ENCODE results near the gene IRGC.
A peak's percentile ranks its signal among the peaks of the same experiment; 100 is the strongest.

Gene IRGC

DNA sequence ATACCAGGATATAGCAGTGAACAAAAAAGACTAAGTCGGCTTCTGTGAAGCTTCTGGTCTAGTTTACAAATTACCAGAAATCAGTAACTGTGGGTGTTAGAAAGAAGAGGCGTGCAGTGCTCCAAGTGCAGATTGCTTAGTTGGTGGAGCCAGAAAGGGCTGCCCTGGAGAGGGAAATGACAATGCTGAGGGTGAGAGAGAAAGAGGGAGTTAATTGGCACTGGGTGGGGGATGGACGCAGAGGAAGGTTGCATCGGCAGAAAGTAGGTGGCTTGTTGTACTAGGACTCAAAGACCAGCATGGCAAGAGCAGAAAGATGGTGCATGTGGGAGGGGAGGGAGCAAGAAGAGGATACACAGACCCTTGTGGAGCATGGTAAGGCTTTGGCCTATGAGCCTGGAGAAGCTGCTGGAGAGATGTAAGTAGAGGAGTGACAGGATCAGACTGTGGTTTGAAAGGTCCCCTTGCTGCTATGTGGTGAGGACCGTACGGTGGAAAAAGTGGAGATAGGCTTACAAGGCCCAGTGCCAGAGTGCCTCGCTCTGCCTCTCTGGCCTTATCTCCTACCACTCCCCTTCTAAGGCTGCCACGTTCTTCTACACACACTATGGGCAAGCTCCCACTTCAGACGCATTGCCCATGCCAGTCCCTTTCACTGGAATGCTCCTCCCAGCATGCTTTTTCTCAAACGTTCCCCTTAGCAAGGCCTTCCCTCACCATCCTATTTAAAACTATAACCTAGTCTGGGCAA lies 25.4 kb downstream of the IRGC start:
- no peak for ATAC-seq (ENCODE audit: low read depth)
- H3K36me3 ChIP-seq (ENCODE audit: low read depth) = peaks cover 93% of the 10 kb centered on the region

DNA sequence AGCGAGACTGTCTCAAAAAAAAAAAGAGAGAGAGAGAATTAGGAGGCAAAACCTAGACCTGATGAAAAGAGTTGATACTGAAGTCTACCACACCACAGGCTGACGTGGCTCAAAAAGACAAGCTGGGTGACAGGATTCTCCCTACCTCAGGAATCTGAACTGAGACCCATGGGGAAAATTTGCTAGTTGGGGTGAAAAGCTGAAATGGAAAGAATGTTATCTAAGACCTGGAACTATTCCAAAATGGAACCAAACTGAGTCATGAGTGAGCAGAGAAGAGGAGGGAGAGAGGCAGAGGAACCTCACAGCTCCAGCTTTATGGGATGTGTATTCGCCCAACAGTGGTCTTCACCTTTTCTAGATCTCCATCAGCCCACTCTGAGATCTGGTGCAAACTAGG lies 27.2 kb downstream of the IRGC start:
- Histone ChIP-seq H3K36me3 (ENCODE audit: low read depth) (peaks cover 92% of the 10 kb centered on the region), H3K4me1 (ENCODE audit: insufficient read depth, poor library complexity, severe bottlenecking) (peaks cover 11% of the 10 kb centered on the region), H3K4me3 (ENCODE audit: severe bottlenecking) (no peak overlapping the region), H3K27ac (ENCODE audit: poor library complexity, severe bottlenecking) (no peak overlapping the region), H3K9me3 (ENCODE audit: severe bottlenecking) (no peaks in the 10 kb centered on the region), H3K27me3 (ENCODE audit: insufficient read depth, poor library complexity, severe bottlenecking) (no peaks in the 10 kb centered on the region)
- no peak for DNase-seq (ENCODE audit: low spot score)
- ATAC-seq (ENCODE audit: low read depth) = no peak
- TF ChIP-seq, protein P1, sequence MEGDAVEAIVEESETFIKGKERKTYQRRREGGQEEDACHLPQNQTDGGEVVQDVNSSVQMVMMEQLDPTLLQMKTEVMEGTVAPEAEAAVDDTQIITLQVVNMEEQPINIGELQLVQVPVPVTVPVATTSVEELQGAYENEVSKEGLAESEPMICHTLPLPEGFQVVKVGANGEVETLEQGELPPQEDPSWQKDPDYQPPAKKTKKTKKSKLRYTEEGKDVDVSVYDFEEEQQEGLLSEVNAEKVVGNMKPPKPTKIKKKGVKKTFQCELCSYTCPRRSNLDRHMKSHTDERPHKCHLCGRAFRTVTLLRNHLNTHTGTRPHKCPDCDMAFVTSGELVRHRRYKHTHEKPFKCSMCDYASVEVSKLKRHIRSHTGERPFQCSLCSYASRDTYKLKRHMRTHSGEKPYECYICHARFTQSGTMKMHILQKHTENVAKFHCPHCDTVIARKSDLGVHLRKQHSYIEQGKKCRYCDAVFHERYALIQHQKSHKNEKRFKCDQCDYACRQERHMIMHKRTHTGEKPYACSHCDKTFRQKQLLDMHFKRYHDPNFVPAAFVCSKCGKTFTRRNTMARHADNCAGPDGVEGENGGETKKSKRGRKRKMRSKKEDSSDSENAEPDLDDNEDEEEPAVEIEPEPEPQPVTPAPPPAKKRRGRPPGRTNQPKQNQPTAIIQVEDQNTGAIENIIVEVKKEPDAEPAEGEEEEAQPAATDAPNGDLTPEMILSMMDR (IDR thresholded peaks at IDR 0.05; ENCODE audit: poor library complexity, severe bottlenecking) = no peak

More for the DNA sequence above, 25.4 kb downstream of the IRGC start:
- no peak overlapping the region for H3K4me3 ChIP-seq (ENCODE audit: severe bottlenecking)
- no peak for DNase-seq (ENCODE audit: low spot score)
- TF ChIP-seq, protein P1 (IDR thresholded peaks at IDR 0.05; ENCODE audit: poor library complexity, severe bottlenecking) = no peak
- no peaks in the 10 kb centered on the region for H3K9me3 ChIP-seq (ENCODE audit: severe bottlenecking)
- H3K4me1 ChIP-seq (ENCODE audit: insufficient read depth, poor library complexity, severe bottlenecking) = peaks cover 11% of the 10 kb centered on the region
- peak overlapping the region; percentile 74 for H3K27ac ChIP-seq (ENCODE audit: poor library complexity, severe bottlenecking)
- H3K27me3 ChIP-seq (ENCODE audit: insufficient read depth, poor library complexity, severe bottlenecking) = no peaks in the 10 kb centered on the region

DNA sequence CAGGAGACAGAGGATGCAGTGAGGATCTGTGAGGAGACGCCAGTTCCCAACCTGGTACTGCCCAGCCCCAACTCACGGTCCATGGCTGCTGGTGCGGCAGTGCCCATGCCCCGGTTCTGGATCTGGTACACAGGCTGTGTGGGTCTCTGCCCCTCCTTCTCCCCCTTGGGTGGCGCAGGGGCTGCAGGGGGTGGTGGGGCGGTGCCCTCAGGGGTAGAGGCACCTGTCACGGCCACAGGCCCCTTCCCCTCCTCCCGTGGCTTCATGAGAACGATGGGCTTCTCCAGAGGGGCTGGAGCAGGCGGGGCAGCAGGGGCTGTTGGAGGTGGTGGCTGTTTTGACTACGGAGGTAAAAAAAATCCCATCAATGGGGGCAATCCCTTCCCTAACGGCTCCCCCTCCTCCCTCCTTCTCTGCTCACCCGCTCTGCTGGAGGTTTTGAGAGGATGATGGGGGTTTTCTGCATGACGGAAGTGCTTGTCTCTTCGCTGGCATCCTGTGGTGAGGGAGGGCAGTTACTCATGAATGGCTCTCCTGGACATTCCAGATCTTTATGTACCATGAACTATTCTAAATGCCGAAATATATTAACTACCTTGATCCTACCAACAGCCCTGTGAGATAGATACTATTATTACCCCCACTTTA lies 31.8 kb downstream of the IRGC start:
- H3K4me1 ChIP-seq (ENCODE audit: insufficient read depth, poor library complexity, severe bottlenecking) = no peaks in the 10 kb centered on the region
- DNase-seq (ENCODE audit: low spot score) (no peak), ATAC-seq (ENCODE audit: low read depth) (no peak)
- H3K27ac ChIP-seq (ENCODE audit: poor library complexity, severe bottlenecking) = no peak overlapping the region
- H3K36me3 ChIP-seq (ENCODE audit: low read depth) = peaks cover 93% of the 10 kb centered on the region
- no peak overlapping the region for H3K4me3 ChIP-seq (ENCODE audit: severe bottlenecking)
- no peaks in the 10 kb centered on the region for H3K9me3 ChIP-seq (ENCODE audit: severe bottlenecking)
- H3K27me3 ChIP-seq (ENCODE audit: insufficient read depth, poor library complexity, severe bottlenecking) = no peaks in the 10 kb centered on the region
- TF ChIP-seq, protein P1 (IDR thresholded peaks at IDR 0.05; ENCODE audit: poor library complexity, severe bottlenecking) = no peak

DNA sequence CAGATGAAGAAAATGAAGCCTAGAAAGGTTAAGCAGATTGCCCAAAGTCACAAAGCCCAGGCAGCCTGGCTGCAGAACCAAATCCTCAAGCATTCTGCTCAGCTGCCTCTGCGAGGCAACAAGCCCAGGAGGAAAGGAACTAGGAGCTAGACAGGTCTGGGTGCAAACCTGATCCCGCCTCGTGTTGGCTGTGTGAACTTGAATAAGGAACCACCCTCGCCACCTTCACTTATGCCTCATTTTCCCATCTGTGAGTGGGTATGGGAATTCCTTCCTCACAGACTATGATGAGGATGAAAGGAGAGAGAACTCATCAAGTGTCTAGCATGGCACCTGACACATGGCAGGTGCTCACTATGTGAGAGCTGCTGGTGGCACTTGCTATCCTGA lies 32.3 kb downstream of the IRGC start:
- ATAC-seq (ENCODE audit: low read depth) (no peak), DNase-seq (ENCODE audit: low spot score) (no peak)
- H3K4me1 ChIP-seq (ENCODE audit: insufficient read depth, poor library complexity, severe bottlenecking) = peaks cover 5% of the 10 kb centered on the region
- no peak overlapping the region for H3K27ac ChIP-seq (ENCODE audit: poor library complexity, severe bottlenecking)
- H3K9me3 ChIP-seq (ENCODE audit: severe bottlenecking) = no peaks in the 10 kb centered on the region
- H3K36me3 ChIP-seq (ENCODE audit: low read depth) = peaks cover 90% of the 10 kb centered on the region
- no peaks in the 10 kb centered on the region for H3K27me3 ChIP-seq (ENCODE audit: insufficient read depth, poor library complexity, severe bottlenecking)
- H3K4me3 ChIP-seq (ENCODE audit: severe bottlenecking) = no peak overlapping the region
- TF ChIP-seq, protein P1 (IDR thresholded peaks at IDR 0.05; ENCODE audit: poor library complexity, severe bottlenecking) = no peak

DNA sequence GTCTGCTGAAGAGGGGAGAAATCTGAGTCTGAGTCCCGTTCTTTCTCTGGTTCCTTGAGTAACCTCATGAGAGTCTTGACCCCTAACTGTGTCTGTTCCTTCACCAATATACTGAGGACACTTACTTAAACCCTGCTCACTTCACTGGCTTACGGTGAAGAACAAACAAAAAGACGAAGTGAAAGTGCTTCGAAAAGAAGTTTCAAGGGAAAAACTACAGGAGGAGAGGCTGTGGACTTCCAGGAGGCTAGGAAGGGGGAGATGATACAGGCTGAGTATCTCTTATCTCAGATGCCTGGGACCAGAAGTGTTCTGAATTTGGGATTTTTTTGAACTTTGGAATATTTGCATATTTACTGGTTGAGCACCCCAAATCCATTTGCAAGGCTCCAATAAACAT lies 32.8 kb downstream of the IRGC start:
- peaks cover 8% of the 10 kb centered on the region for H3K4me1 ChIP-seq (ENCODE audit: insufficient read depth, poor library complexity, severe bottlenecking)
- H3K27ac ChIP-seq (ENCODE audit: poor library complexity, severe bottlenecking) = no peak overlapping the region
- no peaks in the 10 kb centered on the region for H3K9me3 ChIP-seq (ENCODE audit: severe bottlenecking)
- no peak overlapping the region for H3K4me3 ChIP-seq (ENCODE audit: severe bottlenecking)
- DNase-seq (ENCODE audit: low spot score) (no peak), ATAC-seq (ENCODE audit: low read depth) (no peak)
- H3K36me3 ChIP-seq (ENCODE audit: low read depth) = peaks cover 85% of the 10 kb centered on the region
- TF ChIP-seq, protein P1 (IDR thresholded peaks at IDR 0.05; ENCODE audit: poor library complexity, severe bottlenecking) = no peak
- no peaks in the 10 kb centered on the region for H3K27me3 ChIP-seq (ENCODE audit: insufficient read depth, poor library complexity, severe bottlenecking)
